ENCODE results near the gene GNAQ.

- TF ChIP-seq POLR2A (IDR thresholded peaks at IDR 0.05) (no peak), CTCF (IDR thresholded peaks at IDR 0.05) (no peak)
Measured at GRCh38 chr9:77847626-77848025, 184.0 kb downstream of the GNAQ start.
